ENCODE measurements around the gene PICALM.

GRCh38 chr11:85988780-85989179 lies 80.1 kb downstream of the PICALM start:
- TF ChIP-seq POLR2A (IDR thresholded peaks at IDR 0.05) (no peak), CTCF (IDR thresholded peaks at IDR 0.05) (no peak)
